NCI-H128 (cell line): ENCODE data around the gene GRK3.
"Not testable (repeated sequence)": the region's sequence is repeated elsewhere in the genome, so short reads cannot be mapped to it uniquely, and the experiment has no call there.

Source experiments
- DNase-seq: peaks from one replicate; lab custom pipeline; 2025; ENCODE audit not compliant: unreplicated experiment; lab: John Stamatoyannopoulos, UW

The GRK3 gene

DNA sequence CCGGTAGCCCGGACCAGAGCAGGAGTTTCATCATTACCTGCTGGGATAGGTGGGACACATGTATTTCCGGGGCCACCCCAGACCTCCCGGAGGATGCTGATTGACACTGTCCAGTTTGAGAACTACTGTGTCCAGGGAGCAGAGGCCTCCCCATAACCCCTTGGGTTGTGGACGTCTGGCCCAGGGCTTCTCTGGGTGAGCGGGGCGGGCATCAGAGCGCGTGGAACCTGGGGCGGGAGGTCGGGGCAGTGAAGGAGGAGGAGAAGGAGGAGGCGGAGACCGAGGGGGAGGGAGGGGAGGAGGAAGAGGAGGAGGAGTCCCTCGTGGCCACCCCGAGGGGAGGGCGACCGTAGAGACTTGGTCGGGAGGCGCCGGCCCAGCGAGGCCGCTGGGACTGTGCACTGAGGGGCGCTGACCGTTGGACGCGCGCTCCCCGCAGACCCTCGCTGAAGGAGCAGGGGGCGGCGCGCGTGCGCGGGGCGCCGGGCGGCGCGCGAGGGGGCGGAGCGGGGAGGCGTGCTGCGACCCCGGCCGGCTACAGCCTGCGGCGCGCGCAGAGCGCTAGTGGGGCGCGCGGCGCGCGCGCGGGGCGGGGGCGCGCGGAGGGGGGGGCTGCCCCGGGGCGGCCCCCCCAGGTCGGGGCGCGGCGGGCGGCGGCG, at the start of gene GRK3:
Gene GRK3 (plus strand): TSS at position 356 of the 659 bp plus-strand sequence. CDS start 366 bp downstream, outside the sequence.
- no peak for DNase-seq

DNA sequence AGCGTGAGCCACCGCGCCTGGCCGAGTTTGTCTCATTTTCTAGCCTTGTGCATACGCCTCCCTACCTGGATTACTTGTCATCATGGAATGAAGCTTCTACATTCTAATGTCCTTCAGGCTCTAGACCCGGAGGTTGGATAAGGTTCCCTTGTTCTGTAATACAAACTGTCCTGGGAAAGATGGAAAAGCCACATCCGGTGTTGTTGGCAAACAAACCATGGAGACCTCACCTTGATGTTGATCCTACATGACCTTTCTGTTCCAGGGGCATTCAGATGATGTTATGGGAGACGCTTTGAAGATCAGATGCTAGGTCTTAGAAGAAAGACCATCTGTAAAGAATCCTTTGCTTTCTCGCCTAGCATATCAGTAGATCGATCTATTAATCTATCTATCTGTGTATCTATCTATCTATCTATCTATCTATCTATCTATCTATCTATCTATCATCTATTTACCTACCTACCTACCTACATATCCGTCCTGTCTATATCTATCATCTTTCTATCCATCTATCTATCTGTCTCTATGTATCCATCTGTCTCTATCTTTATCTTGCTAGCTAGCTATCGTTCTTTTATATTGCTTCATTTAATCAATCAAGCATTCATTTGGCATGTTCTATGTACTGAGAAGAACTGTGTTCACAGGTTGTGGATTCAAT, 46.3 kb upstream of the GRK3 start:
- no peak for DNase-seq

DNA sequence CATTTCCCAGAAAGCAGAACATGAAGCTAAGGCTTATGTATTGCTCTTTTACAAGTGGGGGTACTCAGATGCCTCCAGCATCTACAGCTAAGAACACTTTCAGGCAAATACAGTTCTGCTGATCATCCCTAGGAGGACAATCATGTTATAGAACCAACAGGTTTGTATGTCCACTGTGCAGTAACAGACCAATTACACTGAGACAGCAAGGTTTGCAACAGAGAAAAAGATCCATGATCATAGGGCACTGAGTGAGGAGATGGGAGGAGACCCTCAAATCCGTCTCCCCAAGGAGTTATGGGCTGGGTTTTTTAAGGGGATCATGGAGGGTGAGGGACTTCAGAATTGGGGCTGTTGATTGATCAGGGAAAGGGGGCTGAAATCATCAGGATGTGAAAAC, 39.1 kb upstream of the GRK3 start:
- DNase-seq = no peak

DNA sequence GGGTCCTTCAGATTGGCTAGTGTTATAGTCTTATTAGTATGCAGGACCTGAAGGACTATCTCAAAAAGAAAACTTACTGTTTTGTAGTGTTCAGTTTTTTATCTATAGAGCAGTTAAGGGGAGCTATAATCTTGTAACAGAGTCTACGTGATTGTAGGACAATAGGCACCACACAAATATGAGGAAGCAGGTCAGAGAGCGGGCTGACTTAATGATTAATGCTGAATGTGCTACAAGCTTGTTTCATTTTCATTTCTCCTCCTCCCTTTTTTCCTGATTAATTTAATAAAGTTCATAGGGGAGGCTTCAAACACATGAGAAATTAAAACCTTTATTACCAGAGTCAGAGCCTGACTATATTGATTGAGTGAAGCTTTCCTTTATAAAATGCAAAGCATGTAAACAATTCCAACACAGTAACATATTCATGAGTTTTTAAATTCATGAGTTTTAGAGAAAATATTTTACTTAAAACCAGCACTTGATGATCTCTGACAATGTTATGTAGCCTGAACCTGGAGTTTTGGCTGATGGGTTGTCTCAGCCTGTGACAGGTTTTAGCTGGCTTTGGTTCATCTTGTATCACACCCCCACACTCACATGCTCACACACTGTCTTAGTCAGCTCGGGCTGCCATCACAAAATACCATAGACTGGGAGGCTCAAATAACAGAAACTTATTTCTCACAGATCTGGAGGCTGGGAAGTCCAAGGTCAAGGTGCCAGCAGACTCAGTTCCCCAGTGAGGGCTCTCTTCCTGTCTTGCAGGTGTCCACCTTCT, 38.5 kb upstream of the GRK3 start:
- not testable (repeated sequence) for DNase-seq

DNA sequence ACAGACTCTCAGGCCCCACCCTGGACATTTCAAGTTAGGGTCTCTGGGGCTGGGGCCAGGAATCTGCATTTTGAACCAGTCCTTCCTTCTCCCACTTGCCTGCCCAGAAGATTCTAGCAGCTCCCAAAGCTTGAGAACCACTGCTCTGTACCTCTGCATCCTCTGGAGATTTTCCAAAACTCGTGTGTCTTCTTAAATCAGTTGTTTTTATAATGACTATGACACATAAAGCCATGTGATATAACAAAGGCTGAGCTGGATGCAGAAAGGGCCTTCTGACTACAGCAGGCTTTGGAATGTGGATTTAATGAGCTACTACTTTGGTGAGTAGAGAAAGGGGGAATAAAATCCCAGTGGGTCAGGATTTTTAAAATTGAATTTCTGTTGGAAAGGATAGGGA, 37.5 kb upstream of the GRK3 start:
- not testable (repeated sequence) for DNase-seq

DNA sequence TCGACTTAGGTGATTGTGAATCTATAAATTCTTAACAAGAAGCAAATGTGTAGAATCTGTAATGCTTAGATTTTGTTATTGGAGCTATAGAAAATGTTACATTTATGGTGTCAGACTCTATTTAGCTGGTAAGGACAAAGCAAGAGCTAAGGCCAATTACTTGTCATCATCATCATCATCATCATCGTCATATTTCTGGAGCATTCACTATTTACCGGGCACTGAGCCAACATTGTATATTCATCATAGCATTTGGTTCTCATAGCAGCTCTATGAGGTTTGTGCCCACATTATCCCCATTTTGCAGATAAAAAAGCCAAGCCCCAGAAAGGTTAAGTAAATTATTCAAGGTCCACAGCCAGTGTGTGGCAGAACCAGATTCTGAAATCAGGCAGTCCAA, 36.4 kb upstream of the GRK3 start:
- not testable (repeated sequence) for DNase-seq

DNA sequence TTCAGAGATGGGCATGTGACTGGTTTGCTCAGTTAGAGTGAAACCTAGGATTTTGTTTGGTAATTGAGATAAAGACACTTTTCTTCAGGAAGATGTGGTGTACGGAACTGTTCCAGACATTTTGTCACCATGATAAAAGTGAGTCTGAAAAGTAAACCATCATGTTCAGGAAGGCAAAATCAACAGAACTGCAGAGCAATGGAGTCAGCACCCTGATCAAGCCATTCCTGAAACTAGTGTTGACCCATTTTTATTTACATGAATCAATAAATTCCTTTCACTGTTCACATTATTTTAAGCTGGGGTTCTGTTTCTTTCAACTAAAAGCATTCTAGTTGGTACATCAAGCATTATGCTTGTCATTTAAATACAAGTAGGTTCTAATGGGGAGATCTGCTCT, 35.4 kb upstream of the GRK3 start:
- not testable (repeated sequence) for DNase-seq

DNA sequence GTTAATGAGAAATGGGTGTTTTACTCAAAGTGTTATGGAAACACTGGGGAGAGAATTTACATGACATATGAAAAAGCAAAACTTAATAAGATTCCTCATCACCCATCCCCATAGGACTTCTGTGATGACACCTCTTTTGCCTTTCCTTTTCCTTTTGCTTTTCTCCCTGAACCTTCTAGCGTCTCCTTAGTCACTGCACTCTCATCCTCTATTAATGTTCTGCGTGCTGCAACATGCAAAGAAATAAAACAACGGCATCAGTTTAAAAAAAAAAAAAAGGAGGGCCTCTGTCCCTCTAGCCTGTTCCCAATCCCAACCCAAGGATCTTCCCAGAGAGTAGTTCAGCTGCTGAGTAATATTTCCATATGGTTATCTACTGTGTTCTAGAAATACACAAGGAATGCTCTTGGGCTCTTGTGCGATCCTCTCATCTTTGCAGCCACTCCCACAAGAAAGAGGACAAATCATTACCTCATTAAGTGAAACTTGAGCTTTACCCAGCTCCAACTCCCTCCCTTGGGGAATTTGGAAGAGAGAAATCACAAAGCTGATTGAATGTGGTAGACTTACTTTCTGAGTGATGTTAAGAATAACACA, 34.8 kb upstream of the GRK3 start:
- DNase-seq = not testable (repeated sequence)

DNA sequence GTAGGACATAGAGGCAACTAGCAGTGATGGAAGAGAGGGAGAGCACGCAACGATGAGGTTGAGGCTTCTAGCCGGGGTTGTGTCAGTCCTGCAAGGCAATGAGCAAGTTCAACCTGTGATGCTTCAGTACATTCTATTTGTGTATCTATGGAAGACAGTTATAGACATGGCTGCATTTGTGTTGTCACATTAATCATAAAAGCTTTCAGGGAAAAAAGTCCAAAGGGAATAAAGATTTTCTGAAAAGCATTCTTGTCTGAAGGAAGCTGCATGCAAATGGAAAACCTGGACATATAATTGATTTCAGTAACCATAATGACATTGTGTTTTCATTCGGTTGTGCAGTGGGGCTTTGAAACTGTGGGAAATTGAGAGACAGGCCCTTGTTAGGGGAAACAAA, 32.8 kb upstream of the GRK3 start:
- DNase-seq = not testable (repeated sequence)

DNA sequence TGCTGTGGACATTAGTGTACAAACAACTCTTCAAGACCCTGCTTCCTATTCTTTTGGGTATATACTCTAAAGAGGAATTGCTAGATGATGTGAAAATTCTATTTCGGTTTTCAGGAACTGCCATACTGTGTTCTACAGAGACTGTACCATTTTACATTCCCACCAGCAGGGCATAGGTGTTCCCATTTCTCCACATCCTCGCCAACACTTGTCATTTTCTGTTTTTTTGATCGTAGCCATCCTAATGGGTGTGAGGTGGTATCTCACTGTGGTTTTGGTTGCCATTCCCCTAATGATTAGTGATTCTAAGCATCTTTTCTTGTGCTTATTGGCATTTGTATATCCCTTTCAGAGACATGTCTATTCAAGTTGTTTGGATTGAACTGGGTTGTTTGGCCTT, 29.8 kb upstream of the GRK3 start:
- DNase-seq = no peak

DNA sequence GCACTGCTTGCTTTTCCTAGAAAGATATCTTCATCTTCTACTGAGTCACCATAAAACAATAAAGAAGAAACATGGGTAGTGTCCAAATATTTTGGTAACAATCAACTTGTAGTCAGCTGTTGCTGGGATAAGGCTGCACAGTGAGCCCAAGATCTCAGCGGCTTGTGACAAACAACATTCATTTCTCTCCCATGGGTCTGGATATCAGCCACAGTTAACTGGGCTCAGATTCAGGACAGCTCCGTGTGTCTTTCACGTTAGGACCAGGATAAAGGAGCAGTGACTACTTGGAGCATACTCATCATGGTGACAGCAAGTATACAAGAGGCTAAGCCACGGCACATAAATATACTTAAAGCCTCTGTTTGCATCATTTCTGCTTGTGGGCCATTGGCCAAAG, 27.9 kb upstream of the GRK3 start:
- DNase-seq = no peak

DNA sequence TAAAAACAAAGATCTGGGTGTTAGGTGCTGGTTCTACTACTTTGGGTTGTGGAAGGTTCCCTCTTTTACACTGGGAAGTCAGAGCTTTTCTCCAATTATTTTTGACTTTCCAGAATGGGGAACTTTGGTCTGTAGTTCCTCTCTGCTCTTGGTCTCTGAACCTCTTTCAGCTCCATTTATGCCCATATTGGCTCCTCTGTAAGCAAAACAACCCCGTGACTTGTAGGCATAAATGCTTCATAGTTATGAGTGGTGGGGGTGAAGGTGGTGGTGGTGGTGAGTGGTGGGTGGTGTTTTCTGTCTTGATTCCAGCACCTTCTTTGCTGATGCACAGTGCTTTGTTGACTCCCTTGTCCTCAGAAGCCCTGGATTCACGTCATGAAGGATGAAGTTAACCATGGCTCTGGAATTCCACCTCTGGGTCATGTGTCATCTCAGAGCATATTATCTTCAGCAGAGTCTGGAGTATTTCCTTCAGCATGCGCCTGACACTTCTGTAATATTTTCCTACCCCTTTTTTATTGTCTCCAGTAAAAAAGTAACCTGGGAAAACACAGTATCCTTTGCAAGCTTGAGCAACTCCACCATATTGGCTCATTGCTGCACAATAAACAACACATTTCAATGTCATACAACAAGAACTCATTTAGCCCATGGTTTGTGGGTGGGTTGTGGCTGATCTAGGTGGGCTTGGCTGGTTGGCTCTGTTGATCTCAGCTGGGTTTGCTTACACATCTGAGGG, 24.1 kb upstream of the GRK3 start:
- no peak for DNase-seq

DNA sequence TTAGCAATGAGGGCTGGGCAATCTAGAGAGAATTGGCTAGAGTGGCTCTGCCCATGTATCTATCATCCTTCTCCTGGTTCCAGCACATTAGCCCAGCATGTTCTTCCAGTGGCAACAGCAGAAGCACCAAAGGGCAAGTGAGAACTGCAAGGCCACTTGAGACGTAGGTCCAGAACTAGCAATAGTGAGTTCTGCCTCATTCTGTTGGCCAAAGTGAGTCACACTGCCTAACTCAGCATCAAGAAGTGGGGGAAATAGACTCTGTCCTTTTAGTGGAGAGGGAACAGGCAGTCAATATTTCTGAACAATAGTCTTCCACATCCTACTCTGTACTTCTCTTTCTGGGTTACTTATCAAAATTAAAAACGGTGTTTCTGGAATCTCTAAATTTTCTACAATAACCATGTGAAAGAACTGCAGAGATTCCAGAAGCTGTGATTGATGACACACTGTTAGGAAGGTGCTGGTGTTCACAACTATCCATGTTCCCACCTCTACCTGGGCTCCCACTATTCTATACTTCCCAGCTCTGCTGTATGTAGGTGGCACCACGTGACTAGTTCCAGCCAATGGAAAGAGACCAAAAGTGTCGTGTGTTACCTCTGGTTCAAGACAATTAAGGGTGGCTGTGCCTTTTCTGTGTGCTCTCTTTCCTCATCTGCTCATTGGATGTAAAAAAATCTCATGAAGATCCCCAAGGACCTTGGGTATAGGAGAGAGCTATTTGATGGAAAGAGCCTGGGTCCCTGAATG, 23.4 kb upstream of the GRK3 start:
- DNase-seq = no peak

DNA sequence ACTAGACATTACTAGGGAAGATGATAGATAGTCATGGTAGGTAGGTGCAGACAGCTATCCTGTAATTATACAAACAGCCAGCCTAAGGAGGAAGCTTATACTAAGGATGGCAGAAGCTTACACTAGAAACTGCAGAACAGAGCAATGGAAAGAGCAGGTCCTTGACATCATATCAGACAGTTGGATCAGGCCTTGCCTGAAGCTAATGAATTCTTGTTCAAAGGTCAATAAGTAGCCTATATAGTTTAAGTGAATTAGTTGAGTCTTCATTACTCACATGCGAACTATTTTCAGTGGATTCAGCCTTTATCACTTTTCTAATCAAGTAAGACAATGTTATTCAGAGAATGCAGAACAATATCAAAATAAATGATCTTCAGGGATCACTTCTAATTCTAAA, 22.3 kb upstream of the GRK3 start:
- DNase-seq = no peak

DNA sequence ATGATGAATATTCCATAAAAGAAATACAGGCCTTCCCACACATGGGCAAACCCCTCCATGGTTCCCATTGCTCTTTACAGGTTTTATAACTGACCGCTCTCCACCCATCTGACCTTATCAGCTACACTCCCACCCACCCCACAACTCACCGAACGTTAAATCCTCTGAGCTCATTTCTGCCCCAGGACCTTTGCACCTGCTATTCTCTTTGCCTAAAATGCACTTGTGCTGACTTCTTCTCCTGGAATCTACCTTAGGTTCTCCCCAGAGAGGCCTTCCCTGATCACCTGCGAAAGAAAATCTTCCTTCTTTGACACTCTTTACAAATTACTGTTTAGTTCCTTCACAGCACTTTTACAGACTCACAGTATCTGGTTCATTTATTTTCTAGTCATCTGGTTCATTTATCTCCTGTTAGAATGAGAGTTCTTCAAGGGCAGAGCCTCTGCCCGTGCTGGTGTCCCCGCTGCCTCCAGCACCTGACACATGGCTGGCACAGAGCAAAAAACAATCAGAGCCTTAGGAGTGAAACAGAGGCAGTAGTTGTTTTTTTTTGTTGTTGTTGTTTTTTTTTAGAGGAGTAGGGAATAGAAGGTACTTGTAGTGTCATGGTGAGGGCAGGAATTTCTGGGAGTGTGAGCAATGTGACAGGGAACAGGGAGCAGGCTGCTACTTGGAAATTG, 21.6 kb upstream of the GRK3 start:
- DNase-seq = no peak

DNA sequence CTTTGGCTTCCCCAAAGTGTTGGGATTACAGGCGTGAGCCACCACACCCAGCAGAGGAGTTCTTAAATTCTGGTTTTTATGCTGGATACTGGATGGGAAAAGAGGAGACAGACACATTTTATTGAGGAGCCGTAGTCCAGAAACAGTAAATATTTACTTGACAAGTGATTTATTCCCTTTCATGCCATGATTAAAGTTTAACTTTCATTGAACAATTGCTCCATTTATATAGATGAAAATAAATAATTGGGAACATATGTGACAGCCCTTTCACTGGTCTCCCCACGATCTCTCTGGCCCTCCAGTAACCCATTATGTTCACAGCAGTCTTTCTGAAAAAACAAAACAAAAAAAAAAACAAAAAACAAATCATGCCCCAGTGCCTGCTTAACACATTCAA, 19.3 kb upstream of the GRK3 start:
- DNase-seq = no peak

DNA sequence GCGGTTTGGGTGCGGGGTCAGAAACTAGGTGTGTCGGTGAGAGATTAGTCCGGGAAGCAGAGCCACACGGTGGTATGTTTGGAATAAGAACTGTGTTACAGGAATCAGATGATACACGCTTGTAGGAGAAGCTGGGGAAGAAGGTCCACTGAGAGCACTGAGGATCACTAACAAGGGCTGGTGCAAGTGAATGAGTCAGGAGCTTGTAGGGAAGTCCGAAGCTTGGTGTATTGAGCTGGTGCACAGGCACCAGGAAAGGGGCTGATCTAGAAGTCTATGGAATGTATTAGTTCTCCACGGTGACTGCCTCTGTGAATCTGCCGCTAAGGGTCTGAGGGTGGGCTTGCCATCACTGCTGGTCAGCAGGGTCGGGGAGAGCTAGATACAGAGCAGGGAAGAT, 18.8 kb upstream of the GRK3 start:
- no peak for DNase-seq

DNA sequence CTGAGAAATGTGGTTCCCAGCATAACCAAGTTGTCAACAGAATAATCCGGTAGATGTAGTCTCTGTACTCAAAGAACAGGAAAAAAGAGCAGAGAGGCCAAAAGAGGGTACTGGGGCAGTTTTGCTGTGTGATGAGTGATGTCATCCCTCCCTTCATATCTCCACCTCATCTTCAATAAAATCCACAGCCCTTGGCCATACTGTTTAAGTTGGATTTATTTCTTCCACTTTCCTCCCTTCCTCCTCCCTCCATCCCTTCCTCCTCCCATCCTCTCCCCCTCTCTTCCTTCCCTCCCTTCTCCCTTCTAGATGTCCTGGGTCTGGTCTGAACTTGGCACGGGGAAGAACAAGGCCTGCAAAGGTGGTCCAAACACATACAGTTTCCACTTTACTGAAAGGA, 18.2 kb upstream of the GRK3 start:
- no peak for DNase-seq

DNA sequence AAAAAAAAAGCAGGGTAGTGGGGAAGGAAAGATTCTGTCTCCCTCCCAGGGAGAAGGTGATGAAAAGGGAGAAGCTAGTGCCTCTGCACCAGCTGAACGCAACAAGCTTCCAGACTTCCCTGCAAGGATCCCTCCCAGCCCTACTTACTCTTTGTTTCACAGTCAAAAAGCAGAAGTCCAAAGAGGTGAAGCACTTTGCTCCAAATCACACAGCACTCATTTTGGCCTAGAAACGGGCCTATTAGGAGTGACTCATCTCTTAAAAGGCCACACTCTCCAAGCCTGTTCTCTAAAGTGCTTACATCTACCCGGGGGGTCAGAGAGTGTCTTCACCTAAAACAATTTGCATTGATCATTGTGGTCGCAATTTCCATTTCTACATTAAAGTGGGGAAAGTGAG, 17.7 kb upstream of the GRK3 start:
- DNase-seq = no peak
